MM.1S (cell line): ENCODE data around the gene ZCCHC8.
"Not testable (repeated sequence)": the region's sequence is repeated elsewhere in the genome, so short reads cannot be mapped to it uniquely, and the experiment has no call there.

Source experiments
- CTCF ChIP-seq: fragments of 300-600 bp; sonication (generic); IDR thresholded peaks from 2 replicates; pipeline ENCODE4 v1.5.1; 2016; ENCODE audit warnings: antibody characterized with exemption, low read length, mixed read lengths
- EZH2 ChIP-seq: fragments of 300-600 bp; sonication (generic); optimal IDR thresholded peaks from 2 replicates; pipeline ENCODE3; 2017; ENCODE audit warnings: low read depth, mild to moderate bottlenecking, antibody characterized with exemption, low read length, mixed read lengths

GRCh38 chr12:122484385-122484784 lies 16.3 kb downstream of the ZCCHC8 start:
- TF ChIP-seq CTCF, EZH2: not testable (repeated sequence)
